HFFc6 (cell line): Measurements from ENCODE around the gene MAPK14. TPM values are rescaled to one million over a fixed set of nuclear protein-coding genes. Genes with fewer than 3 reads are reported as not detected.
A peak's percentile ranks its signal among the peaks of the same experiment; 100 is the strongest.
"Not testable (repeated sequence)": the region's sequence is repeated elsewhere in the genome, so short reads cannot be mapped to it uniquely, and the experiment has no call there.

ENCODE experiments used
- DNase-seq: peaks from one replicate; pipeline ENCODE4 v3.0.0-alpha.2; 2018
- H3K27ac Mint-ChIP-seq: 2 replicates; pipeline ENCODE4 v1.8.0; 2020; ENCODE audit warnings: mild to moderate bottlenecking, mixed read lengths
- H3K27me3 Mint-ChIP-seq: 2 replicates; pipeline ENCODE4 v1.8.0; 2021; ENCODE audit warnings: mild to moderate bottlenecking, moderate library complexity, mixed read lengths; ENCODE audit not compliant: insufficient read depth
- H3K36me3 Mint-ChIP-seq: 2 replicates; pipeline ENCODE4 v1.8.0; 2021; ENCODE audit warnings: low read depth, mixed read lengths
- H3K4me1 Mint-ChIP-seq: 2 replicates; pipeline ENCODE4 v1.8.0; 2020; ENCODE audit warnings: low read depth, mixed read lengths
- H3K4me3 Mint-ChIP-seq: 2 replicates; pipeline ENCODE4 v1.8.0; 2020; ENCODE audit warnings: mild to moderate bottlenecking, moderate library complexity, mixed read lengths
- H3K9me3 Mint-ChIP-seq: 2 replicates; pipeline ENCODE4 v1.8.0; 2020; ENCODE audit warnings: mild to moderate bottlenecking, mixed read lengths
- CTCF ChIP-seq: fragments of 200-600 bp; sonication (generic); IDR thresholded peaks from 2 replicates; pipeline ENCODE4 v1.5.0; 2021; ENCODE audit warnings: antibody characterized with exemption, mild to moderate bottlenecking
- total RNA-seq, 6 experiments: library from RNA; stranded (reverse); fragmentation: NEBNext Ultra II Directional; extraction: Animal tissue kit (Norgen Biotek cat#: 25700); gene quantifications; 2 replicates in 1 of 6; 3 replicates in 5 of 6; pipeline ENCODE4 v1.2.3, GENCODE V29; 2021

The MAPK14 gene
- total RNA-seq, 6 experiments from 2014 or later: 34.1 to 40.4 (median 37.1) TPM

DNA sequence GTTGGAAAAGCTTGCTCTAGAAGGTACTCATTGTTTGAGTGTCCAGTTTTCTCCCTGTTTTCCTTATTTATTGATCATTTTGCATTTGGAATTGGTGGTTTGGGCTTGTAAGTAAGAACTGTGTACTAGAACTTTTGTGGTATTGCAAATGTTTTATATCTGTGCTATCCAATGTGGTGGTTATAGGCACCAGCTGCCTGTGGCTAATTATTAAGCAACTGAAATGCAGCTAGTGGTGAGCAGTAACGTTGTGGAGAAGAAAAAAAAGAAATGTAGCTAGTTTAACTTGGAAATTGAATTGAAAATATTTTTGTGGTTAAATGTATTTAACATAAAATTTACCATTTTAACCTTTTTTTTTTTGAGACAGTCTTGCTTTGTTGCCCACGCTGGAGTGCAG, 52.0 kb downstream of the MAPK14 start:
- H3K9me3 Mint-ChIP-seq: no peaks in the 10 kb centered on the region
- peaks cover 55% of the 10 kb centered on the region for H3K36me3 Mint-ChIP-seq
- H3K27ac Mint-ChIP-seq: no peak overlapping the region
- no peak for TF ChIP-seq CTCF
- DNase-seq: no peak
- no peaks in the 10 kb centered on the region for H3K4me1 Mint-ChIP-seq
- no peaks in the 10 kb centered on the region for H3K27me3 Mint-ChIP-seq
- no peak overlapping the region for H3K4me3 Mint-ChIP-seq

- DNase-seq: no peak
- Mint-ChIP-seq H3K36me3 (peaks cover 69% of the 10 kb centered on the region), H3K4me1 (no peaks in the 10 kb centered on the region), H3K27ac (no peak overlapping the region), H3K4me3 (no peak overlapping the region), H3K9me3 (peaks cover 12% of the 10 kb centered on the region; the same call in 1 of the 2 replicates), H3K27me3 (no peaks in the 10 kb centered on the region; the same call in 1 of the 2 replicates)
- TF ChIP-seq CTCF: no peak
Measured at GRCh38 chr6:36082318-36082717, 54.7 kb downstream of the MAPK14 start.

DNA sequence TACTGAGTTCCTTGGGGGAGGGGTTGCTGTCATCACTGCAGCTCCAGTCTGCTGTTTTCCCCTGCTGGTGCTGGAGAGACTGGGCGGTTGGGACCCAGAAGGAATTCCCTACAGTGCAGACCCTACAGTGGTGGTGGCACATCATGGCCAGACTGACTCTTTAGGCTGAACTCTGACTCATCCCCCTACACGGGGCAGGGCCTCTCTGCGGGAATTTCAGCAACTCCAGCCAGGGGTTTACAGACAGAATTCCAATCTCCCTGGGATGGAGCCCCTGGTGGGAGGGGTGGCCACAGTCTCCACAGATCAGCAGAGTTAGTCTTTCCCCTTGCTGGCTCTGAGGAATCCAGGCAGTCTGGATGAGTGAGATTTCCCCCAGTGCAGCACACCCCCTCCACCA, 55.8 kb downstream of the MAPK14 start:
- no peak overlapping the region for H3K4me3 Mint-ChIP-seq
- no peak for TF ChIP-seq CTCF
- peaks cover 79% of the 10 kb centered on the region for H3K36me3 Mint-ChIP-seq
- H3K27ac Mint-ChIP-seq: no peak overlapping the region
- DNase-seq: no peak
- H3K4me1 Mint-ChIP-seq: peaks cover 9% of the 10 kb centered on the region
- H3K9me3 Mint-ChIP-seq: peaks cover 16% of the 10 kb centered on the region; the same call in 1 of the 2 replicates
- no peaks in the 10 kb centered on the region; the same call in 1 of the 2 replicates for H3K27me3 Mint-ChIP-seq

DNA sequence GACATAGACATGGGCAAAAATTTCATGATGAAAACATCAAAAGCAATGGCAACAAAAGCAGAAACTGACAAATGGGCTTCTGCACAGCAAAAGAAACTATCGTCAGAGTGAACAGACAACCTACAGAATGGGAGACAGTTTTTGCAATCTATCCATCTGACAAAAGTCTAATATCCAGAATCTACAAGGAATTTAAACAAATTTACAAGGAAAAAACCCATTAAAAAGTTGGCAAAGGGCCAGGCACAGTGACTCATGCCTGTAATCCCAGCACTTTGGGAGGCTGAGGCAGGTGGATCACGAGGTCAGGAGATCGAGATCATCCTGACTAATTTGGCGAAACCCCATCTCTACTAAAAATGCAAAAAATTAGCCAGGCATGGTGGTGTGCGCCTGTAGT, 60.6 kb downstream of the MAPK14 start:
- not testable (repeated sequence) for H3K4me3 Mint-ChIP-seq, DNase-seq, H3K27me3 Mint-ChIP-seq, H3K4me1 Mint-ChIP-seq, H3K27ac Mint-ChIP-seq
- peaks cover 16% of the 10 kb centered on the region; the same call in 1 of the 2 replicates for H3K9me3 Mint-ChIP-seq
- H3K36me3 Mint-ChIP-seq: peaks cover 47% of the 10 kb centered on the region

- H3K27ac Mint-ChIP-seq: no peak overlapping the region
- H3K36me3 Mint-ChIP-seq: peaks cover 41% of the 10 kb centered on the region
- no peak for TF ChIP-seq CTCF
- peaks cover 1% of the 10 kb centered on the region for H3K27me3 Mint-ChIP-seq
- peaks cover 9% of the 10 kb centered on the region for H3K4me1 Mint-ChIP-seq
- no peak overlapping the region for H3K4me3 Mint-ChIP-seq
- H3K9me3 Mint-ChIP-seq: peaks cover 16% of the 10 kb centered on the region; the same call in 1 of the 2 replicates
- no peak for DNase-seq
Measured at GRCh38 chr6:36089048-36089447, 61.4 kb downstream of the MAPK14 start.

GRCh38 chr6:36094238-36094637, 66.6 kb downstream of the MAPK14 start:
- H3K4me3 Mint-ChIP-seq: no peak overlapping the region
- peak overlapping the region; percentile 62; the same call in 1 of the 2 replicates for H3K27ac Mint-ChIP-seq
- no peaks in the 10 kb centered on the region for H3K9me3 Mint-ChIP-seq
- H3K4me1 Mint-ChIP-seq: peaks cover 11% of the 10 kb centered on the region
- no peaks in the 10 kb centered on the region; the same call in 1 of the 2 replicates for H3K36me3 Mint-ChIP-seq
- DNase-seq: no peak
- no peak for TF ChIP-seq CTCF
- H3K27me3 Mint-ChIP-seq: peaks cover 1% of the 10 kb centered on the region; the same call in 1 of the 2 replicates
